IPS DF 6.9 (cell line): ENCODE measurements around the gene PAQR3.

Experiments
- DNase-seq: peaks from one replicate; pipeline ENCODE4 v3.0.0-alpha.2; 2013; ENCODE audit warnings: low read depth, low spot score
- H3K27ac ChIP-seq: one replicate; pipeline ENCODE4 v1.5.1; 2013; ENCODE audit warnings: low read length, control low read depth
- H3K27me3 ChIP-seq: 2 replicates; pipeline ENCODE4 v1.6.1; 2013; ENCODE audit warnings: mild to moderate bottlenecking, low read length; ENCODE audit not compliant: control insufficient read depth, insufficient read depth
- H3K36me3 ChIP-seq: 2 replicates; pipeline ENCODE4 v1.6.1; 2013; ENCODE audit warnings: low read length; ENCODE audit not compliant: control insufficient read depth, insufficient read depth
- H3K4me1 ChIP-seq: 2 replicates; pipeline ENCODE4 v1.6.1; 2013; ENCODE audit warnings: low read length; ENCODE audit not compliant: control insufficient read depth, insufficient read depth
- H3K4me3 ChIP-seq: 2 replicates; pipeline ENCODE4 v1.5.1; 2013; ENCODE audit warnings: mild to moderate bottlenecking, low read length
- H3K9me3 ChIP-seq: 2 replicates; pipeline ENCODE4 v1.6.1; 2013; ENCODE audit warnings: low read length, inconsistent platforms; ENCODE audit not compliant: control insufficient read depth, insufficient read depth
- WGBS: extraction: QIAGEN DNeasy Blood & Tissue Kit; methylation state at CpG from one replicate; pipeline ENCODE4 v1.1.7; 2013; ENCODE audit warnings: mixed read lengths, missing lambda C conversion rate; ENCODE audit not compliant: insufficient read length, insufficient coverage; 5-methylcytosine and 5-hydroxymethylcytosine counted together

PAQR3 gene

DNA sequence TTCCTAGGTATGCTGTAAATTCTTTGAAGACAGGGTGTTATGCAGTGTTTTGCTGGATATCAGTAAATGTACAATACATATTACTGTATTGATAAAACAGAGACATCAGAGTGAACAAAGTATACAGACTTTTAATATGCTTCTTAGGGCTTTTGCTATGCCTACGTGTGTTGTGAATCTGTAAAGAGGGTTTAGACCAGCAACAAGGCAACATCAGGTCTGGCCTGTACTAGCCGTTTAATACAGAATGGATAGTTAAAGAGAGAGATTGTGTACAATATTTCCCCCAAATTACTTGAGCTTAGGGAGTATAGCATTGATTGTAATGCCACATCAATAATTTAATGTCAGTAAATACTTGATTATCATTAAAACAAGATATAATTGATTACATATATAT lies 75.2 kb downstream of the PAQR3 start:
- Histone ChIP-seq H3K9me3 (no peaks in the 10 kb centered on the region), H3K27ac (no peak overlapping the region), H3K4me3 (no peak overlapping the region), H3K4me1 (no peaks in the 10 kb centered on the region), H3K36me3 (no peaks in the 10 kb centered on the region), H3K27me3 (no peaks in the 10 kb centered on the region)
- no CpG with 5 or more reads among the region's 2 CpGs for WGBS
- no peak for DNase-seq

DNA sequence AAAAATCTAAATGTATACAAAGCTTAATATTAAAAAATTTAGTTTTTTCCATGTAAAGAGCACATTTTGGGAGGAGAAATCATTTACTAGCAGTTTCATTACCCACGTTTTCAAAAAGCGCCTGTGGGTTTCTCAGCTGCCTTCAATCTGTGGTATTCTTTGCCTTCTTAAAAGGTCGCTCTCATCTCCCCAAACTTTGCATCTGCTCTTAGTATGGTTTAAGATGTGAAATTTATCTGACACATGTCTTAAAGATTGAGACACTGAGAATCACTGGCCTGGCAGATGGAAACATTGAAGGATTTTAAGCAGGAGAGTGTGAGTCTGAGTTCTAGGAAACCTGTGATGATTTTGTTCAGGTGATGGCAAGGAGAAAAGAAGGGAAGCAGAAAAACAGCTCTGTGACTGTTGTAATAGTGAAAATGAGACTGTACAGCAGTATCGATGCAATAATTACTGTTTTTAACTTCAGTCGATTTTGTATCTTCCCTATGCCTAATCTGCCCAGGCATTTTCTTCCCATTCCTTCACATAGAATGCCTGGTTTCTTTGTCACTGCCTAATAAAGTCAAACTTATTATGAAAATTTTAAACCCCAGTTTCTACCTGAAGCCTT lies 75.9 kb downstream of the PAQR3 start:
- Histone ChIP-seq H3K36me3 (no peaks in the 10 kb centered on the region), H3K4me1 (no peaks in the 10 kb centered on the region), H3K27me3 (no peaks in the 10 kb centered on the region), H3K4me3 (no peak overlapping the region), H3K27ac (no peak overlapping the region), H3K9me3 (no peaks in the 10 kb centered on the region)
- no peak for DNase-seq
- no CpG with 5 or more reads among the region's 5 CpGs for WGBS

- Histone ChIP-seq H3K36me3 (no peaks in the 10 kb centered on the region), H3K4me1 (no peaks in the 10 kb centered on the region), H3K9me3 (no peaks in the 10 kb centered on the region), H3K4me3 (no peak overlapping the region), H3K27ac (no peak overlapping the region), H3K27me3 (no peaks in the 10 kb centered on the region)
- no peak for DNase-seq
- WGBS = no CpG with 5 or more reads among the region's 2 CpGs
Measured at GRCh38 chr4:78862314-78862737, 76.9 kb downstream of the PAQR3 start.
